ENCODE data around the gene KCNJ9.

The KCNJ9 gene

DNA sequence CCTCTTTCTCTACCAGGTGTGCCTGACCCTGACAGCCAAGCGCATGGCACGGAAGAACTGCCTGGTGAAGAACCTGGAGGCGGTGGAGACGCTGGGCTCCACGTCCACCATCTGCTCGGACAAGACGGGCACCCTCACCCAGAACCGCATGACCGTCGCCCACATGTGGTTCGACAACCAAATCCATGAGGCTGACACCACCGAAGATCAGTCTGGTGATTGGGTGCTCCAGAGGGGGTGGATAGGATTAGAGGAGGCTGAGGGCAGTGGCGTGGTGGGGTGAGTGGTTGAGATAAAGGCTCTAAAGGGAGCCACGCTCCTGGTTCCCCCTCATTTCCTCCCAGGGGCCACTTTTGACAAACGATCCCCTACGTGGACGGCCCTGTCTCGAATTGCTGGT is 47.3 kb downstream of the KCNJ9 start:
- Histone ChIP-seq H3K36me3 (ENCODE audit: control insufficient read depth, insufficient read depth, low read length) (no peaks in the 10 kb centered on the region), H3K27me3 (replicated peaks; ENCODE audit: control insufficient read depth, insufficient read depth, low read length) (peaks cover 1% of the 10 kb centered on the region), H3K4me3 (replicated peaks; ENCODE audit: low read depth, low read length) (no peak overlapping the region)
- TF ChIP-seq, protein P1, sequence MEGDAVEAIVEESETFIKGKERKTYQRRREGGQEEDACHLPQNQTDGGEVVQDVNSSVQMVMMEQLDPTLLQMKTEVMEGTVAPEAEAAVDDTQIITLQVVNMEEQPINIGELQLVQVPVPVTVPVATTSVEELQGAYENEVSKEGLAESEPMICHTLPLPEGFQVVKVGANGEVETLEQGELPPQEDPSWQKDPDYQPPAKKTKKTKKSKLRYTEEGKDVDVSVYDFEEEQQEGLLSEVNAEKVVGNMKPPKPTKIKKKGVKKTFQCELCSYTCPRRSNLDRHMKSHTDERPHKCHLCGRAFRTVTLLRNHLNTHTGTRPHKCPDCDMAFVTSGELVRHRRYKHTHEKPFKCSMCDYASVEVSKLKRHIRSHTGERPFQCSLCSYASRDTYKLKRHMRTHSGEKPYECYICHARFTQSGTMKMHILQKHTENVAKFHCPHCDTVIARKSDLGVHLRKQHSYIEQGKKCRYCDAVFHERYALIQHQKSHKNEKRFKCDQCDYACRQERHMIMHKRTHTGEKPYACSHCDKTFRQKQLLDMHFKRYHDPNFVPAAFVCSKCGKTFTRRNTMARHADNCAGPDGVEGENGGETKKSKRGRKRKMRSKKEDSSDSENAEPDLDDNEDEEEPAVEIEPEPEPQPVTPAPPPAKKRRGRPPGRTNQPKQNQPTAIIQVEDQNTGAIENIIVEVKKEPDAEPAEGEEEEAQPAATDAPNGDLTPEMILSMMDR (IDR thresholded peaks at IDR 0.05; ENCODE audit: insufficient read depth, low read length, poor library complexity, severe bottlenecking), result no peak
- no peak for DNase-seq (ENCODE audit: extremely low read depth, insufficient read length)

GRCh38 chr1:160129046-160129445 is 47.7 kb downstream of the KCNJ9 start:
- Histone ChIP-seq H3K4me3 (replicated peaks; ENCODE audit: low read depth, low read length) (no peak overlapping the region), H3K36me3 (ENCODE audit: control insufficient read depth, insufficient read depth, low read length) (no peaks in the 10 kb centered on the region), H3K27me3 (replicated peaks; ENCODE audit: control insufficient read depth, insufficient read depth, low read length) (peaks cover 1% of the 10 kb centered on the region)
- TF ChIP-seq, protein P1 (IDR thresholded peaks at IDR 0.05; ENCODE audit: insufficient read depth, low read length, poor library complexity, severe bottlenecking), result no peak
- DNase-seq (ENCODE audit: extremely low read depth, insufficient read length), result no peak

GRCh38 chr1:160129558-160129957 is 48.2 kb downstream of the KCNJ9 start:
- Histone ChIP-seq H3K4me3 (replicated peaks; ENCODE audit: low read depth, low read length) (no peak overlapping the region), H3K27me3 (replicated peaks; ENCODE audit: control insufficient read depth, insufficient read depth, low read length) (peaks cover 1% of the 10 kb centered on the region)
- TF ChIP-seq, protein P1 (IDR thresholded peaks at IDR 0.05; ENCODE audit: insufficient read depth, low read length, poor library complexity, severe bottlenecking), result no peak

GRCh38 chr1:160129966-160130365 is 48.6 kb downstream of the KCNJ9 start:
- TF ChIP-seq, protein P1 (IDR thresholded peaks at IDR 0.05; ENCODE audit: insufficient read depth, low read length, poor library complexity, severe bottlenecking), result no peak
- Histone ChIP-seq H3K36me3 (ENCODE audit: control insufficient read depth, insufficient read depth, low read length) (no peaks in the 10 kb centered on the region), H3K4me3 (replicated peaks; ENCODE audit: low read depth, low read length) (no peak overlapping the region), H3K27me3 (replicated peaks; ENCODE audit: control insufficient read depth, insufficient read depth, low read length) (peaks cover 1% of the 10 kb centered on the region)
- no peak for DNase-seq (ENCODE audit: extremely low read depth, insufficient read length)

More at GRCh38 chr1:160129558-160129957, 48.2 kb downstream of the KCNJ9 start:
- no peaks in the 10 kb centered on the region for H3K36me3 ChIP-seq (ENCODE audit: control insufficient read depth, insufficient read depth, low read length)
- DNase-seq (ENCODE audit: extremely low read depth, insufficient read length), result no peak

- Histone ChIP-seq H3K27me3 (replicated peaks; ENCODE audit: control insufficient read depth, insufficient read depth, low read length) (peaks cover 1% of the 10 kb centered on the region), H3K36me3 (ENCODE audit: control insufficient read depth, insufficient read depth, low read length) (no peaks in the 10 kb centered on the region), H3K4me3 (replicated peaks; ENCODE audit: low read depth, low read length) (no peak overlapping the region)
- no peak for DNase-seq (ENCODE audit: extremely low read depth, insufficient read length)
- TF ChIP-seq, protein P1 (IDR thresholded peaks at IDR 0.05; ENCODE audit: insufficient read depth, low read length, poor library complexity, severe bottlenecking), result no peak
These were observed 49.1 kb downstream of the KCNJ9 start for GRCh38 chr1:160130486-160130885.

- DNase-seq (ENCODE audit: extremely low read depth, insufficient read length), result no peak
- no peak overlapping the region for H3K4me3 ChIP-seq (replicated peaks; ENCODE audit: low read depth, low read length)
These were observed 49.6 kb downstream of the KCNJ9 start for GRCh38 chr1:160130939-160131338.

More at GRCh38 chr1:160130939-160131338, 49.6 kb downstream of the KCNJ9 start:
- H3K27me3 ChIP-seq (replicated peaks; ENCODE audit: control insufficient read depth, insufficient read depth, low read length), result peaks cover 1% of the 10 kb centered on the region
- TF ChIP-seq, protein P1 (IDR thresholded peaks at IDR 0.05; ENCODE audit: insufficient read depth, low read length, poor library complexity, severe bottlenecking), result no peak
- no peaks in the 10 kb centered on the region for H3K36me3 ChIP-seq (ENCODE audit: control insufficient read depth, insufficient read depth, low read length)

All from GM06990 (cell line).